SK-N-SH (cell line): Measurements from ENCODE around the gene TINAG. TPM values are rescaled to one million over a fixed set of nuclear protein-coding genes. Genes with fewer than 3 reads are reported as not detected.

Source experiments
- CTCF ChIA-PET: fragments of 300-600, 350-600 bp; formaldehyde crosslinking; extraction: SDS; loops from one replicate; lab custom pipeline; 2021; lab: Yijun Ruan, JAX
- POLR2A ChIA-PET: fragments of 350-600 bp; sonication (Branson Sonifier 250); formaldehyde crosslinking; extraction: SDS; loops from one replicate; lab custom pipeline; 2020; ENCODE audit warnings: antibody characterized with exemption, inconsistent platforms; lab: Yijun Ruan, JAX
- DNase-seq: peaks from one replicate; pipeline ENCODE4 v3.0.0; 2012
- H2AFZ ChIP-seq: fragments of 200-600 bp; sonication (generic); 2 replicates; pipeline ENCODE4 v1.8.1; 2016; ENCODE audit warnings: antibody characterized with exemption, mild to moderate bottlenecking, low read depth
- H3F3A ChIP-seq: fragments of 200-600 bp; sonication (generic); replicated peaks from 2 replicates; pipeline ENCODE3; 2016; ENCODE audit warnings: antibody characterized with exemption, mild to moderate bottlenecking; ENCODE audit not compliant: insufficient read depth
- H3K27ac ChIP-seq, 2 experiments: fragments of 200-500 bp in 1 of 2; fragments of 200-600 bp in 1 of 2; sonication (Bioruptor generic) in 1 of 2; sonication (generic), shearing (Covaris generic) in 1 of 2; 2 replicates each; pipeline versions ENCODE4 v1.5.1 to v1.6.1; 2014 to 2016; ENCODE audit warnings: low read depth in 2 of 2, inconsistent platforms in 1 of 2, low read length in 1 of 2, mild to moderate bottlenecking in 1 of 2, mixed read lengths in 1 of 2
- H3K27me3 ChIP-seq: fragments of 200-600 bp; sonication (generic), shearing (Covaris generic); 2 replicates; pipeline ENCODE4 v1.6.1; 2016; ENCODE audit warnings: mixed run types; ENCODE audit not compliant: insufficient read depth
- H3K36me3 ChIP-seq, 2 experiments: fragments of 200-500 bp in 1 of 2; fragments of 200-600 bp in 1 of 2; sonication (Bioruptor generic) in 1 of 2; sonication (generic) in 1 of 2; replicated peaks in 1 of 2; 2 replicates each; pipeline versions ENCODE3 to v1.5.1; 2014 to 2016; ENCODE audit warnings: low read length in 1 of 2, mild to moderate bottlenecking in 1 of 2; ENCODE audit not compliant: insufficient read depth in 2 of 2, control insufficient read depth in 1 of 2
- H3K4me1 ChIP-seq, 2 experiments: fragments of 200-500 bp in 1 of 2; fragments of 200-600 bp in 1 of 2; sonication (Bioruptor generic) in 1 of 2; sonication (generic), shearing (Covaris generic) in 1 of 2; 2 replicates each; pipeline versions ENCODE4 v1.5.1 to v1.6.1; 2014 to 2016; ENCODE audit warnings: low read depth in 1 of 2, low read length in 1 of 2, mixed run types in 1 of 2; ENCODE audit not compliant: insufficient read depth in 2 of 2, control insufficient read depth in 1 of 2
- H3K4me2 ChIP-seq: fragments of 200-600 bp; sonication (generic), shearing (Covaris generic); 2 replicates; pipeline ENCODE4 v1.6.1; 2017; ENCODE audit warnings: mixed run types
- H3K4me3 ChIP-seq, 2 experiments: fragments of 200-500 bp in 1 of 2; fragments of 200-600 bp in 1 of 2; sonication (Bioruptor generic) in 1 of 2; sonication (generic), shearing (Covaris generic) in 1 of 2; 2 replicates each; pipeline versions ENCODE4 v1.5.1 to v1.8.1; 2014 to 2016; ENCODE audit warnings: low read depth in 2 of 2, inconsistent platforms in 1 of 2, low read length in 1 of 2, mild to moderate bottlenecking in 1 of 2, mixed read lengths in 1 of 2, moderate library complexity in 1 of 2
- H3K79me2 ChIP-seq: fragments of 200-600 bp; sonication (generic); 2 replicates; pipeline ENCODE4 v1.8.1; 2017; ENCODE audit warnings: mild to moderate bottlenecking; ENCODE audit not compliant: insufficient read depth
- H3K9ac ChIP-seq: fragments of 200-600 bp; sonication (generic); 2 replicates; pipeline ENCODE4 v1.6.1; 2017; ENCODE audit warnings: mixed run types
- H3K9me2 ChIP-seq: fragments of 200-600 bp; sonication (generic); 2 replicates; pipeline ENCODE4 v1.6.1; 2017; ENCODE audit warnings: mixed run types
- H3K9me3 ChIP-seq: fragments of 200-600 bp; sonication (generic); 2 replicates; pipeline ENCODE4 v1.6.1; 2017; ENCODE audit warnings: mixed run types, mild to moderate bottlenecking, moderate library complexity
- H4K20me1 ChIP-seq: fragments of 200-600 bp; sonication (generic); 2 replicates; pipeline ENCODE4 v1.6.1; 2017; ENCODE audit warnings: mild to moderate bottlenecking, mixed run types; ENCODE audit not compliant: insufficient read depth
- CHD2 ChIP-seq: fragments of 150-350 bp; IDR thresholded peaks from 2 replicates; pipeline ENCODE4 v1.6.1; 2018; ENCODE audit warnings: low read length; ENCODE audit not compliant: partially characterized antibody
- EZH2phosphoT487 ChIP-seq: fragments of 200-600 bp; sonication (generic); IDR thresholded peaks from 2 replicates; pipeline ENCODE4 v1.6.1; 2017; ENCODE audit warnings: low read depth, mixed run types, mild to moderate bottlenecking, antibody characterized with exemption, moderate library complexity, borderline replicate concordance
- GATA2 ChIP-seq: sonication (generic); formaldehyde crosslinking; IDR thresholded peaks from 2 replicates; pipeline ENCODE4 v1.5.0; 2020; ENCODE audit warnings: mild to moderate bottlenecking, missing genetic modification reagents
- JUND ChIP-seq: IDR thresholded peaks from 2 replicates; pipeline ENCODE4 v1.4.0; 2012
- MAX ChIP-seq: IDR thresholded peaks from 2 replicates; pipeline ENCODE4 v1.4.0; 2012; ENCODE audit warnings: low read depth
- POLR2AphosphoS5 ChIP-seq: IDR thresholded peaks from 2 replicates; pipeline ENCODE4 v1.6.1; 2012; ENCODE audit warnings: low read depth, low read length
- RXRA ChIP-seq: IDR thresholded peaks from 2 replicates; pipeline ENCODE4 v1.4.0; 2012; ENCODE audit warnings: low read depth, mild to moderate bottlenecking, borderline replicate concordance
- SIN3A ChIP-seq: IDR thresholded peaks from 2 replicates; pipeline ENCODE4 v1.6.1; 2012; ENCODE audit warnings: low read depth, mild to moderate bottlenecking, low read length, moderate library complexity, borderline replicate concordance
- TAF1 ChIP-seq: IDR thresholded peaks from 2 replicates; pipeline ENCODE4 v1.6.1; 2012; ENCODE audit warnings: low read depth, mild to moderate bottlenecking, low read length, moderate library complexity, borderline replicate concordance
- TEAD4 ChIP-seq: IDR thresholded peaks from 2 replicates; pipeline ENCODE4 v1.4.0; 2012; ENCODE audit warnings: mild to moderate bottlenecking, borderline replicate concordance; ENCODE audit not compliant: insufficient read depth
- USF1 ChIP-seq: IDR thresholded peaks from 2 replicates; pipeline ENCODE4 v1.4.0; 2012; ENCODE audit warnings: low read depth, borderline replicate concordance
- USF2 ChIP-seq: fragments of 150-350 bp; IDR thresholded peaks from 2 replicates; pipeline ENCODE4 v1.6.1; 2017; ENCODE audit warnings: antibody characterized with exemption, low read length, low read depth, borderline replicate concordance
- ZBTB33 ChIP-seq: IDR thresholded peaks from 2 replicates; pipeline ENCODE4 v1.4.0; 2012; ENCODE audit warnings: low read depth, borderline replicate concordance
- WGBS: methylation state at CpG from one replicate; pipeline ENCODE4 v1.1.6; 2017; ENCODE audit warnings: low lambda C conversion rate; 5-methylcytosine and 5-hydroxymethylcytosine counted together
- polyA plus RNA-seq, 3 experiments: library from polyadenylated mRNA; depleted of rRNA; stranded (reverse); fragments of >200 nt; gene quantifications; 2 replicates each; pipeline ENCODE4 v1.2.3, GENCODE V29; 2012

The TINAG gene
- polyA plus RNA-seq, 1 of the 3 experiments (the other 2 are of a cell fraction): 0.13 TPM

GRCh38 chr6:54386295-54386694 lies 78.1 kb downstream of the TINAG start (continued):
- TF ChIP-seq USF2: no peak
- no peak for TF ChIP-seq POLR2AphosphoS5
- no peak for TF ChIP-seq JUND
- TF ChIP-seq GATA2: no peak
- TF ChIP-seq RXRA: no peak
- no peak for TF ChIP-seq USF1
- no peak for TF ChIP-seq TAF1

GRCh38 chr6:54390362-54390761 lies 82.1 kb downstream of the TINAG start:
- Histone ChIP-seq H3K4me2 (no peak overlapping the region), H3K9me2 (no peaks in the 10 kb centered on the region), H3K9ac (no peak overlapping the region), H3K4me1 (no peaks in the 10 kb centered on the region), H3F3A (no peaks in the 10 kb centered on the region), H3K9me3 (no peaks in the 10 kb centered on the region; the same call in 1 of the 2 replicates), H2AFZ (no peak overlapping the region; the same call in 1 of the 2 replicates), H3K27ac (no peak overlapping the region), H3K4me3 (no peak overlapping the region), H3K27me3 (no peaks in the 10 kb centered on the region), H3K36me3 (peaks cover 0 to under 1% of the 10 kb centered on the region in 2 experiments), H4K20me1 (no peaks in the 10 kb centered on the region), H3K79me2 (no peaks in the 10 kb centered on the region)
- POLR2A ChIA-PET: no interaction called here
- CTCF ChIA-PET: no interaction called here
- TF ChIP-seq TEAD4: no peak
- no peak for TF ChIP-seq ZBTB33
- TF ChIP-seq SIN3A: no peak
- DNase-seq: no peak

GRCh38 chr6:54391577-54391976 lies 83.3 kb downstream of the TINAG start:
- H4K20me1 ChIP-seq: no peaks in the 10 kb centered on the region
- TF ChIP-seq CHD2 (no peak), MAX (no peak), EZH2phosphoT487 (no peak)
- H3K9me3 ChIP-seq: no peaks in the 10 kb centered on the region
- WGBS: 7% methylated on average over 5 of the region's 5 CpGs
- no peak overlapping the region for H3K27ac ChIP-seq
- CTCF ChIA-PET: no interaction called here
- peak overlapping the region; percentile 28; the same call in 1 of the 2 replicates for H2AFZ ChIP-seq
- H3K4me3 ChIP-seq: peak overlapping the region in 1 of 2 experiments; percentile 14; a peak in 2 of 4 replicates
- H3F3A ChIP-seq: no peaks in the 10 kb centered on the region
- no peaks in the 10 kb centered on the region for H3K27me3 ChIP-seq
- DNase-seq: no peak
- H3K4me1 ChIP-seq: no peaks in the 10 kb centered on the region
- no peaks in the 10 kb centered on the region for H3K36me3 ChIP-seq
- peak overlapping the region; percentile 45; the same call in 1 of the 2 replicates for H3K4me2 ChIP-seq
- POLR2A ChIA-PET: no interaction called here
- no peaks in the 10 kb centered on the region for H3K9me2 ChIP-seq
- no peaks in the 10 kb centered on the region for H3K79me2 ChIP-seq
- no peak overlapping the region for H3K9ac ChIP-seq
